Measurements from ENCODE around the gene ZNF235. TPM values are rescaled to one million over a fixed set of nuclear protein-coding genes. Genes with fewer than 3 reads are reported as not detected.
"Not testable (repeated sequence)": the region's sequence is repeated elsewhere in the genome, so short reads cannot be mapped to it uniquely, and the experiment has no call there.

ZNF235 gene
- 10 to 100 TPM in 4 of 5 donors, 1 to 10 TPM in 1; 8.1 to 14.4 (median 12.2) TPM for polyA plus RNA-seq (ENCODE audit: insufficient read depth in 1 of 5, insufficient read length in 5 of 5, low replicate concordance in 1 of 5)
- long read RNA-seq, donor 1, full-length matches to known transcripts, result 7 of 7 reads
- long read RNA-seq, donor 1, partial matches to known transcripts, result 0 of 7 reads
- long read RNA-seq, donor 1, other reads (novel, unspliced or antisense), result 0 of 7 reads
- long read RNA-seq, donor 2, partial matches to known transcripts, result 0 of 2 reads
- long read RNA-seq, donor 2, other reads (novel, unspliced or antisense), result 0 of 2 reads
- long read RNA-seq, donor 3, full-length matches to known transcripts, result 5 of 5 reads
- long read RNA-seq, donor 3, partial matches to known transcripts, result 0 of 5 reads
- long read RNA-seq, donor 3, other reads (novel, unspliced or antisense), result 0 of 5 reads
- long read RNA-seq, donor 4, full-length matches to known transcripts, result 5 of 5 reads
- long read RNA-seq, donor 4, partial matches to known transcripts, result 0 of 5 reads
- long read RNA-seq, donor 4, other reads (novel, unspliced or antisense), result 0 of 5 reads
- long read RNA-seq, donor 5, full-length matches to known transcripts, result 11 of 11 reads
- long read RNA-seq, donor 5, partial matches to known transcripts, result 0 of 11 reads
- long read RNA-seq, donor 5, other reads (novel, unspliced or antisense), result 0 of 11 reads
- long read RNA-seq, donor 6, full-length matches to known transcripts, result 2 of 2 reads
- long read RNA-seq, donor 6, partial matches to known transcripts, result 0 of 2 reads
- long read RNA-seq, donor 6, other reads (novel, unspliced or antisense), result 0 of 2 reads
- long read RNA-seq, donor 7, full-length matches to known transcripts, result 2 of 2 reads
- long read RNA-seq, donor 7, partial matches to known transcripts, result 0 of 2 reads
- long read RNA-seq, donor 7, other reads (novel, unspliced or antisense), result 0 of 2 reads
- long read RNA-seq, donor 8, full-length matches to known transcripts, result 2 of 2 reads
- long read RNA-seq, donor 8, partial matches to known transcripts, result 0 of 2 reads
- long read RNA-seq, donor 8, other reads (novel, unspliced or antisense), result 0 of 2 reads

- peak; percentile 88 to 92 for DNase-seq
Measured at GRCh38 chr19:44304659-44305193, at the start of gene ZNF235. Gene ZNF235 (minus strand): TSS chr19:44305025. CDS start chr19:44303404, 1,621 bp downstream.

DNA sequence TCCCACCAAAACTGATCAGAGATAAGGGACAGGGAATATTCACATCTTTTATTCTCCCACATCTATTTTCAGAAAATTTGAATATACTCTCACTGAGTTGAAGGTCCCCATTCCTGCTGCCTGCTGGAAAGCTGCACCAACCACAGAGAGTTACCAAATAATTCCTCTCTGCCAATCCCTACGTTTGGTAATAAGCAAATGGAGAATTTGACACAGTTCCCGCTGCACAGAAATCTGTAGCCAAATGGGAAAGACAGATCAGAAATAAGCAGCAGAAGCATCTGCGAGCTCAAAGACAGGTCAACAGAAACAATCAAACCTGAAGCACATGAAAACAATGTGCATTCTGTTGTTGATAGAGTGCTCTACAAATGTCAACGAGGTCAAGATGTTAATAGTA, 41.7 kb upstream of the ZNF235 start:
- no peak for DNase-seq

DNA sequence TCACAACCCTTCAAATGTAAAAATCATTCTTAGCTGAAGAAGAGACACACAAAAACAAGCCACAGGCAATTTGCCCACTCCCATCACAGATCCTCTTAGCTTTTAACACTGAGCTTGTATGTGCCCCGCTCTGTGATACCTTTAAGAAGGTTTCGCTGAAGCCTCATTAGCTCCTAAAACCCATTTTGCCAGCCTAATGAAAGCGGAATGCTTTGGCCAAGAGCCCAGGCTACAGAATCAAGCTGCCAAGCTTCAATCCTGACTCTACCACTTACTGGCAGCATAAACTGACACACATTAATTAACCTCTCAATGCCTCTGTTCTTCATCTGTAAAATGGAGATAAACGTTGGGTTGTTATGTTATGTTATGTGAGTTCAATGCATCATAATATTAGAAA, 41.1 kb upstream of the ZNF235 start:
- DNase-seq, result no peak

- DNase-seq, result no peak
Measured at GRCh38 chr19:44344255-44344654, 39.4 kb upstream of the ZNF235 start.

DNA sequence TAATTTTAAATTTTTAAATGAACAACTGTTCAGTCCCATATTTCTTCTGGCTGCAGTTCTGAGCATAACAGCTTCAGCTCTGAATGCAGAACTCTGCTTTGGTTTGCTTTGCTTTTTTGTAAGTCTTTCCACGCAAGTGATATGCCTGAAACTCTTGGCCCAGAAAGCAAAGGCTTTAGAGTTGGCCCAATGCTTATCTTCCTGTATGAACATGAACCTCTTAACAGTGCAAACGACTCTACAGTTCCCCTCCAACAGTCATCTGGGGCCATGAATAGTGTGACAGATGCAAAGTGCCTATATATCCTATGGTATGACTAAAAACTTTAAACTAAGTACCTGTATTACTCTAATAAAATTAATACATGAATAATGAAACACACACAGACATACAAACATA, 37.0 kb upstream of the ZNF235 start:
- DNase-seq, result no peak

DNA sequence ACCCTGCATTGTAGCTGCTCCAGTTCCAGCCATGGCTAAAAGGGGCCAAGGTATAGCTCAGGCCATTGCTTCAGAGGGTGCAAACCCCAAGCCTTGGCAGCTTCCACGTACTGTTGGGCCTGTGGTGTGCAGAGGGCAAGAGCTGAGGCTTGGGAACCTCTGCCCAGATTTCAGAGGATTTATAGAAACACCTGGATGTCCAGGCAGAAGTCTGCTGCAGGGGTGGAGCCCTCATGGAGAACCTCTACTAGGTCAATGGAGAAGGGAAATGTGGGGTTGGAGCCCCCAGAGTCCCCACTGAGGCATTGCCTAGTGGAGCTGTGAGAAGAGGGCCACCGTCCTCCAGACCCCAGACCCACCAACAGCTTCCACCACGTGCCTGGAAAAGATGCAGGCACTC, 29.8 kb upstream of the ZNF235 start:
- DNase-seq, result not testable (repeated sequence)

DNA sequence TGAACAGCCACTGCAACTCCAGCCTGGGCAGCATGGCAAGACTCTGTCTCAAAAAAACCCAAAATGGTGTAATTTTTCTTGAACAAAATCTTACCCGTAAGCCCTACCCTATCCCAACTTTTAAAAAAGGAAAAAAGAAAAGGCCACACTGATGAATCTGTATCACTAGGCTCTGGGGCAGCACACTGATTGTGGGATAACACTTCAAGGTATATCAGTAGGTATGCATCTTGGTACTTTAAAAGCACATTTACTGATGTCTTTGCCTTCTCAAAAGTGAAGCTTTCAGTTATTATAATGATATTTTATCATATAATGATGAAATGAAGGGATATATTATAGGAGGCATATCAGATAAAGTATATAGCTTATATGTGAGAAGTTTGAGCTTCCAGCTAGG, 27.3 kb upstream of the ZNF235 start:
- no peak for DNase-seq

DNA sequence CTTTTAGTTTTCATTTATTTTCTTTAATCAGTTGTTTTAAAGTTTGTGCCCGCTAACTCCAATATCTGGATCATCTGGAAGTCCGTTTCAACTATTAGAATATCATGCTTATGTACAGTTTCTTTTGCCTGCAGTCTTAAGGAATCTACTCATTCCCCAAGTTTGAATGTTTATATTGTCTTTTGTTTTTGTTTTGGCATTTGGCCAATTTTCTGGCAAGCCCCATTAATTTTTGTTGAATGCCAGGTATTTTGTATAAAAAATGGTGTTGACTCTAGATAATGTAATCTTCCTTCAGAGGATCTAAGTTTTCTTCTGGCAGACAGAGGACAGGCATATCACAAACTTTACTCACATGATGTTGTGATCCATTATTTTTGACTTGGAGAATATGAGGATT, 11.1 kb upstream of the ZNF235 start:
- no peak for DNase-seq

DNA sequence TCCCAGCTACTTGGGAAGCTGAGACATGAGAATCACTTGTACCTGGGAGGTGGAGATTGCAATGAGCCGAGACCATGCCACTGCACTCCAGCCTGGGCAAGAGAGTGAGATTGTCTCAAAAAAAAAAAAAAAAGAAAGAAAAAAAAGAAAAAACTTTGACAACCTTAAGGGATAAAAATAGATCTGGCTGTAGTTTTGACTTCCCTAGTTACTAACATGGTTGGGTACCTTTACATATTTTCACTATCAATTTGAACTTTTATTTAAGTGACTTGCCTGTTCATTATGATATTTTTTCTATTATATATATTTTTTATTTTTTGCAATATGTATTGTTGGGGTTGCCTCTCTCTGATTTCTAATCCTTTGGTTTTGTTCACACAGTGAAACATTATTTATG, 8.4 kb upstream of the ZNF235 start:
- no peak for DNase-seq

DNA sequence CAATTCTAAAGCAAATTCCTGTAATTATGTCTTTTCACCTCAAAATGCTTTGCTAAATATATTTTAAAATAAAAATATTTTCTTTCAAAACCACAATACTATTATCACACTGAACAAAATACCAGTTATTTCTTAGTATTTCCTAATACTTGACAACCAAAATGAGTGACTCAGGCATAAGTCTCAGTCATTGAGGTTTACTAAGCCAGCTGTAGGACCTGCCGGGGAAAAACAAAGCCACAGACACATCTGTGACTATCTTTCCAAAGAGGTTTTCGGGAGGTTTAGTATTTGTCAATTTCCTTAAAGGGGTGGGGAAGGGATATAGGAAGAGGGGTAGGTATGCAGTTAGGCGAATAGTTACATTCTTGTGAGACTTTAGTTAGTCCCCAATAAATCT, 3.2 kb upstream of the ZNF235 start:
- no peak for DNase-seq

DNA sequence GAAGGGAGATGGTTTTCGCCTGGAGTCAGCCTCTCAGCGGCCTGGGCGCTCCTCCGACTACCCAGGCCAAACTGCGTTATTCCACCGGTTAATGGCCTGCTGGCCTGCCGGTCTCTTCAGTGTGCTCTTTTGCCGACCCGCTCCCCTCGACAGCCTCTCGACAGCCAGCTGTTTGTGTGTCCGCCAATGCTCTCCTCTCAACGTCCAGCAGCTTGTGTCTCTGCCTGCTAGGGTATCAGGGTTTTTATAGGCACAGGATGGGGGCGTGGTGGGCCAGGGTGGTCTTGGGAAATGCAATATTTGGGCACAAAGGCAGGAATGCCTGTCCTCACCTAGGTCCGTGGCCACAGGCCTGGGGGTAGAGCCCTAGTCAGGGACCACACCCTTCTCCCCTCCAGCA, 1.5 kb upstream of the ZNF235 start:
- no peak for DNase-seq

DNA sequence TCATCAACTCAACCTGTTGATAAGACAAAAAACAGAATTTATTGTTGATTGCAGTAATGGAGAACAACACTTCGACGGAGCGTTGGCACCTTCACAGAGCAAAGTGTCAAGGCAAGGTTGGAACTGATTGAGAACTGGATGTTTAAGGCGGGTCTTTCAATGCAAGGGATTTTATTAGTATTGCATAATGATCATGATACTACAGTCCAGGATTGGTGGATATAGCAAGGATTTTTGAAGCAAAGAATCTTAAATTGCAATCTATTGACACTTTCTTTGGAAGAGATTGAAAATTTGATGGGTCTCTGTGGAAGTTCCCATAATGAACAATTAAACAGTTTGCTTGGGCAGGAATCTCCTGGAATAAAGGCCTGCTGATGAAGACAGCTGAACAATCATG, 632 bp upstream of the ZNF235 start:
- no peak for DNase-seq

- peak in 1 of 2 donors; percentile 10 for DNase-seq
Measured at GRCh38 chr19:44303976-44304568, 753 bp downstream of the ZNF235 start.

GRCh38 chr19:44303320-44303719, 1.5 kb downstream of the ZNF235 start:
- DNase-seq, result no peak

- no peak for DNase-seq
Measured at GRCh38 chr19:44284968-44285367, 19.9 kb downstream of the ZNF235 start.

GRCh38 chr19:44282846-44283245, 22.0 kb downstream of the ZNF235 start:
- DNase-seq, result no peak

GRCh38 chr19:44280916-44281315, 23.9 kb downstream of the ZNF235 start:
- DNase-seq, result no peak

GRCh38 chr19:44278181-44278690, 26.6 kb downstream of the ZNF235 start:
- no peak for DNase-seq

- DNase-seq, result no peak
Measured at GRCh38 chr19:44277331-44277730, 27.5 kb downstream of the ZNF235 start.

DNA sequence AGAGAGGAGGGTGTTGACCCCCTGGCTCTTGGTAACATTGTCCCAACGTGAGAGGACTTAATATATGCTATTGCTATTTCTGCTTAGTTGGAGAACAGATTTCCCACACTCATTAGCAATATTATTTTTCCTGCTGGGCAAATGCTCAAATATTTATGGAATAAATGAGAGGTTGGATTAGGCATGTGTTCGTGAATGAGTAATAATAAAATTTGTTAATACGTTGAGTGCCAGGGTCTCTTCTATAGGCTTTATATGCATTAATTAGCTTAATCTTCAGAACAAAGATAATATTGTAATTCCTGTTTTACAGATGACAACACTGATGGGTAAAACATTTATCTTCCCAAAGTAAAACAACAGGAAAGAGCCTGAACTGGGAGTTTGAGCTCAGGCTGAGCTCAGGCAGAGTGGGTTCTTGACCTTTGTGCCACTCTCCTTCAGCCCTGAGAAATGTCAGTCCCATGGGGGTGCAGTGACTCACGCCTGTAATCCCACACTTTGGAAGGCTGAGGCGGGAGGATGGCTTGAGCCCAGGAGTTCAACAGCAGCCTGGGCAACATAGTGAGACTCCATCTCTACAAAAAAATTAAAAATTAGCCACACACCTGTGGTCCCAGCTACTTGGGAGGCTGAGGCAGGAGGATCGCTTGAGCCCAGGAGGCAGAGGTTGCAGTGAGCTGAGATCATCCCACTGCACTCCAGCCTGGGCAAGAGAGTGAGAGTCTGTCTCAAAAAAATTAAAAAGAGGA, 44.0 kb downstream of the ZNF235 start:
- DNase-seq, result no peak

DNA sequence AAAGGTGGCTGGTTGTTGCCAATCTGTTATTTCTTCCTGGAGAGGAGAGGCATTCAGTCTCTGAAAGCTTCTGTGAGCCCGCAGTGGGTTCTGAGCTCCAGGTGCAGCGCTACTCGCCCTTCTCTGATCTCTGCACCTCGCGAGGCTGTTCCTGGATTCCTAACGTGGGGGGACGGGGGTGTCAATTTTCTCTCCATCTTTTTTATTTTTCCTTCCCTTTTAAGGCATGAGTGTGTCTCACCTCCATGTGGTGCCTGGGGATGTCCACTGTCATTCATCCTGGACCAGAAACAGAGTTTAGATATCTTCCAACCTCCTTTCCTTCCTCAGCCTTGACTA, 44.5 kb downstream of the ZNF235 start:
- DNase-seq, result no peak

All from right lung (tissue), 10 donors.